GM08714 (cell line): ENCODE measurements around the gene PTPRCAP.

ENCODE experiments used
- H3K4me3 ChIP-seq: fragments of 200-500 bp; sonication (Bioruptor generic); 2 replicates; pipeline ENCODE4 v1.5.1; 2014; ENCODE audit warnings: mild to moderate bottlenecking, low read length, inconsistent platforms
- ZNF274 ChIP-seq: IDR thresholded peaks from 2 replicates; pipeline ENCODE4 v1.6.1; 2012; ENCODE audit warnings: mild to moderate bottlenecking, low read depth, low read length

Gene PTPRCAP

GRCh38 chr11:67417425-67417824 is 20.1 kb downstream of the PTPRCAP start:
- H3K4me3 ChIP-seq: no peak overlapping the region
- no peak for TF ChIP-seq ZNF274

- TF ChIP-seq ZNF274: no peak
- H3K4me3 ChIP-seq: no peak overlapping the region
Observed at GRCh38 chr11:67416416-67417335, 20.8 kb downstream of the PTPRCAP start.

GRCh38 chr11:67415501-67416304 is 21.8 kb downstream of the PTPRCAP start, which contains the start of gene CARNS1:
Gene CARNS1 (plus strand): TSS chr11:67415678. CDS start chr11:67416200, 522 bp downstream.
- H3K4me3 ChIP-seq: no peak within 1 kb of the TSS
- no peak for TF ChIP-seq ZNF274

GRCh38 chr11:67413266-67413849 is 24.1 kb downstream of the PTPRCAP start:
- TF ChIP-seq ZNF274: no peak
- no peak overlapping the region for H3K4me3 ChIP-seq

- no peak for TF ChIP-seq ZNF274
- H3K4me3 ChIP-seq: no peak overlapping the region
Observed at GRCh38 chr11:67412495-67413179, 24.8 kb downstream of the PTPRCAP start.

- no peak for TF ChIP-seq ZNF274
Observed at GRCh38 chr11:67411785-67412152, 25.7 kb downstream of the PTPRCAP start.

GRCh38 chr11:67410984-67411784 is 26.3 kb downstream of the PTPRCAP start:
- H3K4me3 ChIP-seq: no peak overlapping the region
- no peak for TF ChIP-seq ZNF274

More at GRCh38 chr11:67411785-67412152, 25.7 kb downstream of the PTPRCAP start:
- no peak overlapping the region for H3K4me3 ChIP-seq

GRCh38 chr11:67410369-67410831 is 27.1 kb downstream of the PTPRCAP start:
- TF ChIP-seq ZNF274: no peak
- no peak overlapping the region for H3K4me3 ChIP-seq

GRCh38 chr11:67409781-67410368 is 27.6 kb downstream of the PTPRCAP start:
- peak overlapping the region; percentile 39; the same call in 1 of the 2 replicates for H3K4me3 ChIP-seq
- TF ChIP-seq ZNF274: no peak

- peak overlapping the region; percentile 39; the same call in 1 of the 2 replicates for H3K4me3 ChIP-seq
- TF ChIP-seq ZNF274: no peak
Observed at GRCh38 chr11:67409261-67409666, 28.2 kb downstream of the PTPRCAP start.

- no peak overlapping the region; the same call in 1 of the 2 replicates for H3K4me3 ChIP-seq
- no peak for TF ChIP-seq ZNF274
Observed at GRCh38 chr11:67408437-67409200, 28.9 kb downstream of the PTPRCAP start.

- TF ChIP-seq ZNF274: no peak
- H3K4me3 ChIP-seq: no peak overlapping the region
Observed at GRCh38 chr11:67407688-67408163, 29.8 kb downstream of the PTPRCAP start.
